Measurements from ENCODE around the gene GAA. TPM values are rescaled to one million over a fixed set of nuclear protein-coding genes. Genes with fewer than 3 reads are reported as not detected.

The GAA gene
- total RNA-seq, 1 experiment from 2014 or later: 131 TPM

DNA sequence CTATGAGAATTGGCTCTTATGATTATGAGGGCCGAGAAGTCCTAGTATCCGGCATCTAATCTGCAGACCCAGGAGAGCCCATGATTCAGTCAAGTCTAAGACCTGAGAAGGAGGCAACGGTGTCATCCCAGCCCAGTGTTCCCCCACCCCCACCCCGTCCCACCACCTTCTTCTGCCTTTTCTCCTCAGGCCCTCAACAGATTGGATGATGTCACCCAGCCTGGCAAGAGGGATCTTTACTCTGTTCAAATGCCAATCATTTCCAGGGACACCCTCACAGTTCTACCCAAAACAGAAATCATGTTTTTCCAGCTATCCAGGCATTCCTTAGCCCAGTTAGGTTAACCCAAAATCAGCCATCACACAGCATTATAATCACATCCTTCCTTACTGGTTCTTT lies 10.0 kb upstream of the GAA start:
- intact Hi-C loops (cut with micrococcal nuclease): no loop called here
- DNase-seq (ENCODE audit: low read depth, low spot score) (no peak), ATAC-seq (no peak)
- BruUV-seq (replicated peaks): no TSS peak
- Histone ChIP-seq H3K27me3 (ENCODE audit: insufficient read depth, low read length) (no peaks in the 10 kb centered on the region), H3K36me3 (ENCODE audit: control insufficient read depth in 1 of 2, insufficient read depth in 2 of 2, low read length in 2 of 2) (no peaks in the 10 kb centered on the region), H4K20me1 (ENCODE audit: insufficient read depth) (no peaks in the 10 kb centered on the region), H3K4me1 (ENCODE audit: control insufficient read depth in 1 of 2, insufficient read depth in 2 of 2, low read length in 2 of 2) (no peaks in the 10 kb centered on the region), H3K9ac (ENCODE audit: low read length) (no peak overlapping the region), H3K4me3 (replicated peaks in 1 of 2; ENCODE audit: low read depth in 1 of 2, low read length in 2 of 2) (no peak overlapping the region), H3K79me2 (ENCODE audit: insufficient read depth, low read length) (no peaks in the 10 kb centered on the region), H3K9me2 (ENCODE audit: insufficient read depth) (no peaks in the 10 kb centered on the region), H3K9me3 (ENCODE audit: control insufficient read depth in 1 of 2, insufficient read depth in 1 of 2, low read depth in 1 of 2, low read length in 2 of 2) (no peaks in the 10 kb centered on the region), H3K27ac (ENCODE audit: low read depth, low read length) (no peak overlapping the region), H2AFZ (ENCODE audit: low read depth, low read length, poor library complexity, severe bottlenecking) (no peak overlapping the region), H3K4me2 (ENCODE audit: low read length) (no peak overlapping the region)
- ChIA-PET RAD21 (ENCODE audit: low non-redundant PET in 1 of 2, low total read pairs in 2 of 2, uncharacterized antibody in 2 of 2, unreplicated experiment in 2 of 2) (no interaction called here), CTCF (interaction anchor here (2.3 kb wide), 1 partner anchor 10 kb away, joined by 21 read pairs; the partner anchor contains the start of gene GAA), POLR2A (no interaction called here)
- TF ChIP-seq POLR2AphosphoS5 (IDR thresholded peaks at IDR 0.05; ENCODE audit: low read depth, low read length) (no peak), YY1 (IDR thresholded peaks at IDR 0.05; ENCODE audit: extremely low read depth, insufficient replicate concordance, low read depth, low read length) (no peak), CBX3 (IDR thresholded peaks at IDR 0.05; ENCODE audit: low read depth) (no peak), EGR1 (IDR thresholded peaks at IDR 0.05; ENCODE audit: low read depth) (no peak), MAX (IDR thresholded peaks at IDR 0.05) (no peak), ATF3 (IDR thresholded peaks at IDR 0.05) (no peak), ZNF274 (IDR thresholded peaks at IDR 0.05; ENCODE audit: low read depth, low read length) (no peak), RAD21 (IDR thresholded peaks at IDR 0.05; ENCODE audit: low read depth) (no peak), CEBPB (IDR thresholded peaks at IDR 0.05; ENCODE audit: low read depth) (no peak), SIN3A (IDR thresholded peaks at IDR 0.05; ENCODE audit: low read depth) (no peak), FOSL1 (IDR thresholded peaks at IDR 0.05; ENCODE audit: low read depth) (no peak), SRF (IDR thresholded peaks at IDR 0.05; ENCODE audit: low read depth) (no peak), REST (IDR thresholded peaks at IDR 0.05; ENCODE audit: low read depth) (no peak), TCF7L2 (IDR thresholded peaks at IDR 0.05; ENCODE audit: borderline replicate concordance, extremely low read depth, insufficient read depth, insufficient read length) (no peak), SP1 (IDR thresholded peaks at IDR 0.05; ENCODE audit: low read depth) (no peak), EZH2 (IDR thresholded peaks at IDR 0.05) (no peak), JUND (IDR thresholded peaks at IDR 0.05) (no peak), POLR2A (IDR thresholded peaks at IDR 0.05; ENCODE audit: borderline replicate concordance, extremely low read depth, insufficient read depth, insufficient read length) (no peak)
- TF ChIP-seq, protein P1, sequence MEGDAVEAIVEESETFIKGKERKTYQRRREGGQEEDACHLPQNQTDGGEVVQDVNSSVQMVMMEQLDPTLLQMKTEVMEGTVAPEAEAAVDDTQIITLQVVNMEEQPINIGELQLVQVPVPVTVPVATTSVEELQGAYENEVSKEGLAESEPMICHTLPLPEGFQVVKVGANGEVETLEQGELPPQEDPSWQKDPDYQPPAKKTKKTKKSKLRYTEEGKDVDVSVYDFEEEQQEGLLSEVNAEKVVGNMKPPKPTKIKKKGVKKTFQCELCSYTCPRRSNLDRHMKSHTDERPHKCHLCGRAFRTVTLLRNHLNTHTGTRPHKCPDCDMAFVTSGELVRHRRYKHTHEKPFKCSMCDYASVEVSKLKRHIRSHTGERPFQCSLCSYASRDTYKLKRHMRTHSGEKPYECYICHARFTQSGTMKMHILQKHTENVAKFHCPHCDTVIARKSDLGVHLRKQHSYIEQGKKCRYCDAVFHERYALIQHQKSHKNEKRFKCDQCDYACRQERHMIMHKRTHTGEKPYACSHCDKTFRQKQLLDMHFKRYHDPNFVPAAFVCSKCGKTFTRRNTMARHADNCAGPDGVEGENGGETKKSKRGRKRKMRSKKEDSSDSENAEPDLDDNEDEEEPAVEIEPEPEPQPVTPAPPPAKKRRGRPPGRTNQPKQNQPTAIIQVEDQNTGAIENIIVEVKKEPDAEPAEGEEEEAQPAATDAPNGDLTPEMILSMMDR (IDR thresholded peaks at IDR 0.05 in 2 of 3, conservative IDR thresholded peaks at IDR 0.05 in 1 of 3; ENCODE audit: borderline replicate concordance in 1 of 3, insufficient read depth in 1 of 3, low read depth in 2 of 3, low read length in 2 of 3): no peak
- TF ChIP-seq, protein P2, sequence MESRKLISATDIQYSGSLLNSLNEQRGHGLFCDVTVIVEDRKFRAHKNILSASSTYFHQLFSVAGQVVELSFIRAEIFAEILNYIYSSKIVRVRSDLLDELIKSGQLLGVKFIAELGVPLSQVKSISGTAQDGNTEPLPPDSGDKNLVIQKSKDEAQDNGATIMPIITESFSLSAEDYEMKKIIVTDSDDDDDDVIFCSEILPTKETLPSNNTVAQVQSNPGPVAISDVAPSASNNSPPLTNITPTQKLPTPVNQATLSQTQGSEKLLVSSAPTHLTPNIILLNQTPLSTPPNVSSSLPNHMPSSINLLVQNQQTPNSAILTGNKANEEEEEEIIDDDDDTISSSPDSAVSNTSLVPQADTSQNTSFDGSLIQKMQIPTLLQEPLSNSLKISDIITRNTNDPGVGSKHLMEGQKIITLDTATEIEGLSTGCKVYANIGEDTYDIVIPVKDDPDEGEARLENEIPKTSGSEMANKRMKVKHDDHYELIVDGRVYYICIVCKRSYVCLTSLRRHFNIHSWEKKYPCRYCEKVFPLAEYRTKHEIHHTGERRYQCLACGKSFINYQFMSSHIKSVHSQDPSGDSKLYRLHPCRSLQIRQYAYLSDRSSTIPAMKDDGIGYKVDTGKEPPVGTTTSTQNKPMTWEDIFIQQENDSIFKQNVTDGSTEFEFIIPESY (IDR thresholded peaks at IDR 0.05; ENCODE audit: extremely low read depth, insufficient replicate concordance, low read length): no peak

All from HCT116 (cell line).